ENCODE data around the gene LRBA.

Gene LRBA

GRCh38 chr4:150805183-150806025 is 209.7 kb downstream of the LRBA start:
- no peak for DNase-seq (ENCODE audit: low spot score)

GRCh38 chr4:150801833-150802232 is 213.3 kb downstream of the LRBA start:
- no peak for DNase-seq (ENCODE audit: low spot score)

- no peak for DNase-seq (ENCODE audit: low spot score)
Observed at GRCh38 chr4:150799207-150799606, 215.9 kb downstream of the LRBA start.

- DNase-seq (ENCODE audit: low spot score): no peak
Observed at GRCh38 chr4:150794706-150795105, 220.4 kb downstream of the LRBA start.

- no peak for DNase-seq (ENCODE audit: low spot score)
Observed at GRCh38 chr4:150789864-150790263, 225.2 kb downstream of the LRBA start.

GRCh38 chr4:150784939-150785338 is 230.1 kb downstream of the LRBA start:
- no peak for DNase-seq (ENCODE audit: low spot score)

GRCh38 chr4:150784305-150784704 is 230.8 kb downstream of the LRBA start:
- DNase-seq (ENCODE audit: low spot score): no peak

GRCh38 chr4:150782921-150783320 is 232.2 kb downstream of the LRBA start:
- no peak for DNase-seq (ENCODE audit: low spot score)

- no peak for DNase-seq (ENCODE audit: low spot score)
Observed at GRCh38 chr4:150782311-150782710, 232.8 kb downstream of the LRBA start.

GRCh38 chr4:150781191-150781590 is 233.9 kb downstream of the LRBA start:
- DNase-seq (ENCODE audit: low spot score): no peak

GRCh38 chr4:150779707-150780106 is 235.4 kb downstream of the LRBA start:
- no peak for DNase-seq (ENCODE audit: low spot score)

GRCh38 chr4:150773729-150774449 is 241.2 kb downstream of the LRBA start:
- DNase-seq (ENCODE audit: low spot score): no peak

GRCh38 chr4:150773032-150773431 is 242.1 kb downstream of the LRBA start:
- no peak for DNase-seq (ENCODE audit: low spot score)

GRCh38 chr4:150771382-150771781 is 243.7 kb downstream of the LRBA start:
- no peak for DNase-seq (ENCODE audit: low spot score)

- no peak for DNase-seq (ENCODE audit: low spot score)
Observed at GRCh38 chr4:150769845-150770244, 245.2 kb downstream of the LRBA start.

- no peak for DNase-seq (ENCODE audit: low spot score)
Observed at GRCh38 chr4:150769248-150769647, 245.8 kb downstream of the LRBA start.

GRCh38 chr4:150768497-150768896 is 246.6 kb downstream of the LRBA start:
- DNase-seq (ENCODE audit: low spot score): no peak

GRCh38 chr4:150765216-150765615 is 249.9 kb downstream of the LRBA start:
- DNase-seq (ENCODE audit: low spot score): no peak

- DNase-seq (ENCODE audit: low spot score): no peak
Observed at GRCh38 chr4:150751648-150752047, 263.4 kb downstream of the LRBA start.

- DNase-seq (ENCODE audit: low spot score): no peak
Observed at GRCh38 chr4:150750824-150751223, 264.3 kb downstream of the LRBA start.

GRCh38 chr4:150746156-150746555 is 268.9 kb downstream of the LRBA start:
- DNase-seq (ENCODE audit: low spot score): no peak

GRCh38 chr4:150744570-150744969 is 270.5 kb downstream of the LRBA start:
- DNase-seq (ENCODE audit: low spot score): no peak

GRCh38 chr4:150743564-150744342 is 271.3 kb downstream of the LRBA start:
- DNase-seq (ENCODE audit: low spot score): no peak
